ENCODE results near the gene SYTL3.

The SYTL3 gene

GRCh38 chr6:158703111-158703836 lies 53.4 kb downstream of the SYTL3 start:
- DNase-seq = no peak

- DNase-seq = no peak
Observed at GRCh38 chr6:158703837-158704822, 54.3 kb downstream of the SYTL3 start.

GRCh38 chr6:158705386-158706126 lies 55.7 kb downstream of the SYTL3 start:
- DNase-seq = no peak

GRCh38 chr6:158706369-158706982 lies 56.6 kb downstream of the SYTL3 start:
- DNase-seq = no peak

GRCh38 chr6:158707120-158707820 lies 57.4 kb downstream of the SYTL3 start:
- DNase-seq = no peak

- no peak for DNase-seq
Observed at GRCh38 chr6:158707821-158708195, 58.0 kb downstream of the SYTL3 start.

- DNase-seq = no peak
Observed at GRCh38 chr6:158708239-158708638, 58.4 kb downstream of the SYTL3 start.

GRCh38 chr6:158709809-158710208 lies 60.0 kb downstream of the SYTL3 start:
- no peak for DNase-seq

- no peak for DNase-seq
Observed at GRCh38 chr6:158711264-158711663, 61.4 kb downstream of the SYTL3 start.

- no peak for DNase-seq
Observed at GRCh38 chr6:158713469-158713868, 63.6 kb downstream of the SYTL3 start.

- no peak for DNase-seq
Observed at GRCh38 chr6:158714706-158715105, 64.9 kb downstream of the SYTL3 start.

GRCh38 chr6:158715330-158716311 lies 65.8 kb downstream of the SYTL3 start:
- no peak for DNase-seq

- DNase-seq = no peak
Observed at GRCh38 chr6:158717341-158718330, 67.8 kb downstream of the SYTL3 start.

GRCh38 chr6:158718461-158719046 lies 68.7 kb downstream of the SYTL3 start:
- DNase-seq = no peak

GRCh38 chr6:158722176-158722729 lies 72.4 kb downstream of the SYTL3 start:
- no peak for DNase-seq

GRCh38 chr6:158725704-158726103 lies 75.8 kb downstream of the SYTL3 start:
- no peak for DNase-seq

GRCh38 chr6:158729906-158730540 lies 80.2 kb downstream of the SYTL3 start:
- no peak for DNase-seq

GRCh38 chr6:158730541-158730907 lies 80.7 kb downstream of the SYTL3 start:
- DNase-seq = no peak

Measured in NCI-H1417 treated with DMSO at 0.1 percent for 48 hours (cell line).